GM21528 (cell line): ENCODE results near the gene UQCRC2.
"Not testable (repeated sequence)": the region's sequence is repeated elsewhere in the genome, so short reads cannot be mapped to it uniquely, and the experiment has no call there.

Source experiments
- ATAC-seq: cut with Tn5 transposase; IDR thresholded peaks from one replicate; pipeline ENCODE4 v1.9.1; 2021; ENCODE audit warnings: mild to moderate bottlenecking, moderate library complexity; ENCODE audit not compliant: unreplicated experiment, low FRiP score

The UQCRC2 gene

GRCh38 chr16:21980032-21980431 lies 26.9 kb downstream of the UQCRC2 start:
- ATAC-seq, result no peak

- no peak for ATAC-seq
These were observed 28.9 kb downstream of the UQCRC2 start for GRCh38 chr16:21982108-21982507.

- ATAC-seq, result no peak
These were observed 30.9 kb downstream of the UQCRC2 start for GRCh38 chr16:21984062-21984461.

- no peak for ATAC-seq
These were observed 32.4 kb downstream of the UQCRC2 start for GRCh38 chr16:21985524-21985923.

GRCh38 chr16:21986692-21987246 lies 33.6 kb downstream of the UQCRC2 start:
- no peak for ATAC-seq

GRCh38 chr16:21987498-21987897 lies 34.3 kb downstream of the UQCRC2 start:
- ATAC-seq, result no peak

- no peak for ATAC-seq
These were observed 36.0 kb downstream of the UQCRC2 start for GRCh38 chr16:21989133-21989532.

GRCh38 chr16:21989751-21990150 lies 36.6 kb downstream of the UQCRC2 start:
- no peak for ATAC-seq

- ATAC-seq, result no peak
These were observed 37.3 kb downstream of the UQCRC2 start for GRCh38 chr16:21990381-21990944.

GRCh38 chr16:21991621-21992020 lies 38.5 kb downstream of the UQCRC2 start:
- ATAC-seq, result no peak

GRCh38 chr16:21994856-21995465 lies 41.8 kb downstream of the UQCRC2 start:
- no peak for ATAC-seq

GRCh38 chr16:21996923-21997696 lies 43.9 kb downstream of the UQCRC2 start:
- ATAC-seq, result no peak

- no peak for ATAC-seq
These were observed 44.7 kb downstream of the UQCRC2 start for GRCh38 chr16:21997697-21998480.

GRCh38 chr16:22001591-22001990 lies 48.4 kb downstream of the UQCRC2 start:
- no peak for ATAC-seq

GRCh38 chr16:22002047-22002446 lies 48.9 kb downstream of the UQCRC2 start:
- not testable (repeated sequence) for ATAC-seq

GRCh38 chr16:22003195-22003594 lies 50.0 kb downstream of the UQCRC2 start:
- no peak for ATAC-seq

GRCh38 chr16:22004341-22004740 lies 51.2 kb downstream of the UQCRC2 start:
- ATAC-seq, result no peak

GRCh38 chr16:22005746-22006145 lies 52.6 kb downstream of the UQCRC2 start:
- ATAC-seq, result no peak

- no peak for ATAC-seq
These were observed 53.5 kb downstream of the UQCRC2 start for GRCh38 chr16:22006636-22007035.

- no peak for ATAC-seq
These were observed 54.0 kb downstream of the UQCRC2 start for GRCh38 chr16:22007159-22007508.
